NK-92 (cell line): ENCODE data around the gene MASP1.

Experiments used
- DNase-seq: peaks from one replicate; lab custom pipeline; 2025; ENCODE audit not compliant: unreplicated experiment; lab: John Stamatoyannopoulos, UW

The MASP1 gene

DNA sequence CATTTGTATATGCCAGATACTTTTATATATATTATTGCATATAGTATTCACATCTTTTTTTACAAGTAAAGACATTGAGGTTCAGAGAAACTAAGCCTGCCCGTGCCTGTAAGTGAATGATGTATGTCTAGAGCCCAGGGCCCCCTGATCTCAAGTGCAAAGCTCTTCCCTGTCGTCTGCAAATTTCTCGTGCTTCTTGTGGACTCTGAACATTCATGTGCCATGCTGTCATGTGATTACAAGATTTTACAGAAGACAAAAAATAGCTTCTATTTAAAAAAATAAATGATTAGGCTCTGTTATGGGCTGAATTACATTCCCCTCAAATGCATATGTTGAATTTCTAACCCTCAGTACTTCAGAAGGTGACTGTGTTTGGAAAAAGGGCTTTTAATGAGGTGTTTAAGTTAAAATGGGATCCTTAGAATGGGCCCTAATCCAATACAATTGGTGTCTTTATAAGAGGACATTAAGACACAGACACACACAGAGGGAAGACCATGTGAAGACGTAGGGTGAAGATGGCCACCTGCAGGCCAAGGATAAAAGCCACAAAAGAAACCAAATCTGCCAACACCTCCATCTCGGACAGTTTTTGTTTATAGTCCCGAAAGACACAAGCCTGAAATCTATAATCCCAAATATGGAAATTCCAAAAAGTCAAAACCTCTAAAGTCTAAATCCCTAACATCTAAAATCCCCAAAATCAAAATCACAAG is 3.9 kb upstream of the MASP1 start:
- no peak for DNase-seq

DNA sequence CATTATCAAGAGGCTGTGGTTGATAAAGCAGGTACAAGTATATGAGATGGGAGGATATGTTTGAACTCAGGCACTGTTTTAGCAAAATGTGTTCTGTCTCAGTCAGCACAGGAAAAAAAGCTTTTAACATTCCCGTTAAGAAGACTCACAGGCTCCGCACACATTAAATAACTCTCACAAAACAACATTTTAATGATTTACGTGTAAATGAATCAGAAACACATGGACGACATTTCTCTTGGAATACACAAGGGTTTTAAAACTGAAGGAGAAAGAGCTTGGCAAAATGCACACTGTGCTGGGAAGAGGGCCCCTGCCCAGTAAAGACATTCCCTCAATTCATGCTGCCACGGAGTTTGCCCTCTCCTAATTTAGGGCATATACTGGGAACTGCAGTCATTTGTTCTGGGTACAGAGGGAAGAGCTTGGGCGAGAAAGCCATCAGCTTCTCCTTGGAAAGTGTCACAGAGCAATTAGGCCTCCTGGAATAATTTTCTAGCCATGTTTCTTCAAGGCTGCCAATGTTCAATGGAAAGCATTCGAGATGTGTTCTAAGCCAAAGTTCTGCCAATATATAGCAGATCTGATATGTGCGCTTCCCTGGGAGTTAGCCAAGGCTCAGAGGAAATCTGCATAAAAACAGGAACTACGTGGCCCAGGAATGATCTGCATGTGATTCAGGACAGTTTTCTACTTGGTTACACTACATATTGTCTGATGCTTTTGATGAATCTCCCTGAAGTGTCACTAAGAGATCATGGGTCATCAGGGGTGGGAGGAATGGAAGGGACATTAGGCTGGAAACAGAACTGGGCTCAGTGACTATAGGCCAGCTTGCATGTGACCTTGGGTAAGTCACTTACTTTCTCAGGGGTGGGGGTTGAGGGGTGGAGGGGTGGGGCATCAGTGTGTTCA is 2.2 kb upstream of the MASP1 start:
- DNase-seq, result no peak

DNA sequence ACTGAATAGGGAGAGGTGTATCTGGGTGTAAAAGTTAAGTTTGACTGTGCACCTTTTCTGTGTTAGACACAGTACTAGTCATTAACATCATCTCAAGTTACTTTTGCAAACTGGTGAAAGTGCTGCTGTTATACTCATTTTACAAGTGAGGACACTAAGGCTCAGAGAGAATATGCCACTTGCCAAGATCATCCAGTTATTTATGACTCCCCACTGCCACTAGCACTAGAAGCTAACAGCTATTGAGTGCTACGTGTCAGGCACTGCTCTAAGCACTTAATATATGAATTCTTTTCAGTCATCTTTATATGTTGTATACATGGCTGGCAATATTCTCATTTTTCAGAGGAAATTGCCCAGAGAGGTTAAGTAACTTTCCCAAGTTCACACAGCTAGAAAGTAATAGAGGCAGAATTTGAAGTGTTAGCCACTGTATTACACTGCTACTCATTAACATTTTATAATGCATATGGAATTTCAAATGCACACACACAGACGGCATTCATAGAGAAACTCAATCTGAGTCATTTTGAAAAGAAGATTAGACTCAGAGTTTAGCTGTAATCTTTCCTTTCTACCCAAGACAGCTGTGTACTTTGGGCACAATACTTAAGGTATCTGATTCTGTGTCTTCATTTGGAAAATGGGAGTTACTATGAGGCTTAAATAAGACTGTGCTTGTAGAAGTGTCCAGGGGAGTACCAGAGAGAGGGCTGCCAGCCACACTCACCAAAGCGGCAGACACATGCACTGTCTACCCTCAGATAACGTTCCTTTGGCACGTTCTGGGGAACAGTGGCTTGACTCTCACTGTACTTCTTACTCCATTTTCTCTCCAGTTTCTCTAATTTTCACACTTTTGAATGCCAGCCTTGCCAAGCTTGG is 1.3 kb upstream of the MASP1 start:
- no peak for DNase-seq

DNA sequence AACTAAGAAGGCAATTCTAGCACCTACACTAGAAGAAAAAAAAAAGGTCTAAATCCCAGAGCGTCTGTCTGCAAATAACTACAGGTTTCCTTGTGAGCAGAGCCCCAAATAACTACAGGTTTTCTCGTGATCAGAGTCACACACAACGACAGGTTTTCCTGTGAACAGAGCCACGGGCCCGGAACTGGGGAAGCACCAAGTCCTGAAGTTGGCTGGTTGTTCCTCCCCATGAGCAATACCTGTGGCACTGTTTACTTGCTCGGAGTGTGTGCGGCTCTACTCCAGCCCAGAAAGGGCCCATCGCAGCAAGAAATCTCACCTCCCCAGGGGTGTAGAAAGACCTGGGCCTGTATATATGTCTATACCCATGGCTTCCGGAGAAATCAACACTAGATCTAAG is 644 bp upstream of the MASP1 start:
- DNase-seq, result no peak

DNA sequence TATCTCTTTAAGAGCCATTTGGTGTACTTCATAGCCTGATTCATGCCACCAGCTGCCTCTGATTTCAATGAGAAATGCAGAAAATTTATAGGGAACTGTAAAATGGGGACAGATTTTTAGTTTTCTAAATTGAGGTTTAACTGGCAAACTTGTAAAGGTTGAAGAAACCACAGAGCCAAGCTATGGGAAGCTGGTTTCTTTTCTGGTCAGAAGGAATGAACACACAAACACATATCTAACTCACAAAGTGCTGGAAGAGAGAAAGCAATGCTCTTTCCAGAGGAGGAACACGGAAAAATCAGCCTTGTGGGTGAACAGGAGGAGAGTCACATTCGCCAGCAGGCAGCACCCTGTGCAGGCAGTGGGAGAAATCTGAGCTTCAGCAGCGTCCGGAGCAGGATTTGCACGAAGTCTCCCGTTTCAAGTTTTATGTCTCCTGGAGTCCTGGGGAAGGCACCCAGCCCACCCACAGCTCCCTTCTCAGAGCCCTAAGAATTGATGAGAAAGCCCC is 481 bp downstream of the MASP1 start:
- no peak for DNase-seq

DNA sequence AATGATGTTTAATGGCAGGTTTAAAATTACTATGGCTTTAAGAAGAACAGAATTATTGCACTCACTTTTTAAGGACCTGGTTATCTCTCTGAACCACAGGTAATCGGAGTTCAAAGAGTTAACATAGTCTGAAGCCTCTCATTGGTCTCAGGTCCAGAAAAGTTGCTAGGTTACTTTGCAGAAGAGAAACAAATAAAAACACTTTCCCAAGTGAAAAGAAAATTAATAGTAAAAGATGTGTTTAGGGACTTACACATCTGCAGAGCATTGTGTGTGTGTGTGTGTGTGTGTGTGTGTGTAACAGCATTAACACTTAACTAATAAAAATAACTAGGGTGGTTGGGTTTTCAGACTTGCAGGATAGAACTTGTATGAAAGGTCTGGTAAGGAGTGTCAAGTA is 1.0 kb downstream of the MASP1 start:
- DNase-seq, result no peak

DNA sequence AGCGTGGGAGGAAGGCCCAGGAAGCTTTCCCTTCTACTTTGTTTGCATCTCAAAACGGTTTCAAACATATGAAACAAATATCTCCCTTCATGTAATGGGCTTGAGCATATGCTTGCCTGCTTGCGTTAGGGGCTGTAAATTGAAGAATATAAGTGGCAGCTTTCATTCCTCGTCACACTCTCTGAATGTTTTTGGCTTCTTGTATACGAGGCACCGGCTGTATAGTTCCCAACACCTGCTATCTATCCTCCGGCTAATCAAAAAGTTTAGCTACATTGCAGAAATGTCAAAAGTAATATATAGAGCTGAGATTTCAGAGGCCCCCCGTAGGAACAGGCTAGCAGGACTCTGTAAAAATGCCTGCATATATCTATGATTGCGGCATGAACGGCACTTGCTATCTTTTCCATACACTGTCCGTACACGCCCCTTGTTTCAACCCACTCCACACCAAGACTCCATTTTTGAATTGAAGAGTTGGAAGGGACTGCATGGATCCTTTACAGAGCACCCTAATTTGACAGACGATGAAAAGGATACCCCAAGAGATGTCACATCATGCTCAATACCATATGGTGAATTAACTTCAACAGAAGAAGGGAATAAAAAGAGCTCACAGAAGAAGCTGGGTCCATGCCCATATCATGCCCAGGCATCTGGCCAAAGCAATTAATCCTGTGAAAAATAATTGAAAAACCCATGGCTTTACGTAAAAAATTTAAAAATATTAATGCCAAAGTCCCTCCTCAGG is 2.5 kb downstream of the MASP1 start:
- no peak for DNase-seq

DNA sequence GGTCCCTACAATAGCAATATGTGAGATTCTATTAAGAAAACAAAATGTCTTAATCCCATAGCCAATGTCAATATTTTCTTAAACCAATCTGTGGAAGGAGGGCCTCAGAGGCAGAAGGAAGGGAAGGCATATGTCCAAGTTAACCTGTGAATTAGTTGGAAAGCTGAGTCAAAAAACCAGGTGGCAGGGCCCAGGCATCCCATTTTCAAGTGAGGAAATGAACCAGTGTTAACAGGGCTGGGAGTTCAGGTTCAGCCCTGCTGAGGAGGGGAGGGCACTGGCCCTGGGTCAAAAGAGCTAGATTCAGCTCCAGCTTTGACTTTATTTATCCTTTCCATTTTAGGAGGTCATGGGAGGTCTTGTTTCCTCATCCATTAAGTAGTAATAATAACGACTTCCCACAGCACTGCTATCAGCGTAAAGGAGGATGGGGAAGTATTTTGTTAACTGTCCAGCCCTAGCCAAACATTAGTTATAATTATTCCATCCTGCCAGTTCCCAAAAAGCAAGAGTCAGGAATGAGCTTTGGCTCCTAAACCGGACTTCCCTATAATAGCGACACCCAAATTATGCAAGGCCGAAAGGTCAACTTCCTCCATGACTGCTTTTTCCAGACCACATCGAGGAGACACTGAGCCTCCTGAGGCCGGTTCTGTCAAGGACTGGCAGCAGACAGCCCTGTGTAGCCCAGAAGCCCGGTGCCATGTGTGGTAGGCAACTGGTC is 3.2 kb downstream of the MASP1 start:
- no peak for DNase-seq

DNA sequence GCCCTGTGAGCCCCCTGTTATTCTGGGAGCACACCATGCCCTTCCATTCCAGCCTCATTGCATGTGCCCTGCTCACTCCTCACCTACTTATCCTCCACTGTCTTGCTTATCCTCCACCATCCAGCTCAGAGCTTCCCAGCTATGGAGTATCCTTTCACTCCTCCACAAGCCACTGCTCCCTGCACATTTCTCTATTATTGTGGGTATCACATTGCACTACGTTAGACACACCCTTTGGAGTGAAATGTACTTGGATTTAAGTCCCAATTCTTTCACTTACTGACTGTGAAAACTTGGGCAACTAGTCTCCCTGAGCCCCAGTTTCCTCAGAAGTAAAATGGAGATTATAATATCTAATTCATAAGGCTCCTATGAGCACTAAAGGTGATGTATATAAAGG is 4.3 kb downstream of the MASP1 start:
- DNase-seq, result no peak

DNA sequence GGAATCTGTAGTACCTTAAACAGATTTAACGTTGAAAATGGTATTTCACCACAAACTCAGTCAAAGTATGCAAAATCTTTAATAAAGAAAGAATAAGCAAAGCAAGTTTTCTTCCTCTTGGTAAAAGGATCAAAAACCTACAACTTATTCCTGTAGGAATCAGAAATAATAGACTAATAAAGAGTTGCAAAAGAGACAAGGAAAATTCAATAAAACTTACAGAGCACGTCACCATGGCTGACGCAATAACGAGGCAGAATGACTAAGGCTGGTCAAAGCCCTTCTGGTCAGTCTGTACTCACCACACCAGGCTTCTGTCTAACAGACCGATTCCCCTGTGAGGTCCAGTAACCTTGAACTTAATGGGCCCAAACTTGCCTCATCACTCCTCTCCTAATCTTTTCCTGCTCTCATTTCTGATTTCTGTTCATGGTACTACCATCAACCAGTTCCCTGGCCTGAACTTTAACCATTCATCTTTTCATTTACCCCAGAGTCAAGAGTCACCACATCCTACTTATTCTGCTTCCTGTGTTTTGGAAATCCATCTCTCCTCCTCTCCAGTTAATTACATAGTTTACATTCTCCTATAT is 5.0 kb downstream of the MASP1 start:
- no peak for DNase-seq

DNA sequence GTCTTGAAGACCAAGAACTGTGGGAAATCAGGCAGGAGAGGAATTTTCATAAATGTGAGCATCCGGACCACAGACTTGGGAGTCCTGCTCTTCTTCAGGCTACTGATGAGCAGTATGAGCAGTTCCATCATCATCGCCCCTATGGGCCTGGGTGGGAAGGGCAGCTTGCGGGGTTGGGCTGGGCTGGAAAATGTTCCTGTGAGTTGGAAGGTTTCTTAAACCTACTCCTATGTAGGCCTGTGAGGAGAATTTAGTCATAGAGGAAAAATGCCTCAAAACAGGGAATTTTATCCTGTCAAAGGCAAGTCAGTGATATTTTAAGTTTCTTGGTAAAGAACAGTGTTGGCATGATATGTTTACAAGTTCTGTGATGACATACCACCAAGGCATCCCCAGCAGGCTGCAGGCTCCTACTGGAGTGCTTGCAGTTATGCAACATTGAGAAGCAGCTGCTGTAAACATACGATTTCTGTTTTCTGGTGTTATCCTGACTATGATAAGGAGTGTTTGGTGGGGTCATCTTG is 10.3 kb downstream of the MASP1 start:
- DNase-seq, result no peak

DNA sequence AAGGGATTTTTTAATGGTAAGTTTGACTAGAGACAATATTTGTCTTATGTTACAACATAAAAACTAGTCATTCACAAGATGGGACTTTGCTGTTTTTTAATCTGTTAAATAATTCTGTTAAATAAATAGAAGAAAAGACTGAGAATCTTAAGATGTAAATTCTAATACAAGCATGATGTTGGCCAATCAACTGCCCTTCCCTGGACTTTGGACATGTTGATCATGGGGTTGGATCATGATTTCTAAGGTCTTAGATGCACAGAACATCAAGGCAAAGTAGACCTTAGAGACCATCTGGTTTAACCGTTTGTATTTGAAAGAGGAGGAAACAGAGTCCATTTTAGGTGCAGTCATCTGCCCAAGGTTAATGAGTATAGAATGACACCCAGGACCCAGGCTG is 10.9 kb downstream of the MASP1 start:
- DNase-seq, result no peak

DNA sequence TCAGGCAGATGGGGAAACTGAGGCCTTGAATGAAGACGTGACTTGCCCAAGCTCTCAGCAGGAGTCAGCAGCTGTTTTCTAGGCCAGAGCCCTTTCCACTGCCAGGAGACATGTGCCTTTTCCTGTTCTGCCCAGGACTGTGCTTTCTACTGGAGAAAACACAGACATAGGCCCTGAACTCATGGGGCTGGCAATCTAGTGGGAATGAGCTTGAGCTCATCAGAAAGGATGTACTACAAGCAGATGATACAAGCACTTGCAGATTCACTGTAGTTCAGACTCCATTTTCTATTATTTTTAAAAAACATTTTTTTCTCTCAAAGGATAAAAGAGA is 14.4 kb downstream of the MASP1 start:
- DNase-seq, result no peak

DNA sequence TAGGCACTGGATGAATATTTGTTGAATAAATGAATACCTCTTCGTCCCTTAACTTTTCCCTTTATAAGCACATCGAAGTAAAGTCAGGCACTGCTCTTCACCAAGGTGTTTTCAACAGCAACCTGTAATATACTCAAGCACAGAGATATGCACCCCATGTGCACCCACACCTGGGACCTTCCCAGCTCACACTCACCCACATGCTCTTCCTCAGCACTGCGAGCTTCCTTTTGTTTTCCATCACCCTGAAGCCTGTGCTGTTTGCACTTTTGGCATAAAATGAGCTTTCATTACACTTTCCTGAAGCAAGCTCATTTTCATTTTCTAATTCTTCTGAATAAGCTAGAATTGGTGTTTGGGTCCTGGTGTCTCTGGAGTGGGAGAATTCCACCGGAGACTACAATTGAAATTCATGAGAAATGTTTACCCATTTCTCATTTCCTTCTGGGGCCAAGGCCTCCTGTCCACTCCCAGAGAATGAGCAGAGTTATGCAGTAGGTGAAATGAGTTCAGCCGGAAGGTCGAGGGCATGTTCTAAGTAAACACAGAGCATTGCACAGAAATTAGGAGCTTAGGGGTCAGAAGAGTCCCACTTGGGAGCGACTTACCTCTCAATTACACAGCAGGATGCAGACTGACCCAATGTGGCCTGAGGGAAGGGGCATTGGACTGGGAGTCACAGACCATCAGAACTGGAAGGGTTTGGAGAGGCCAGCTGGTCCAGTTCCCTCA is 15.0 kb downstream of the MASP1 start:
- no peak for DNase-seq

DNA sequence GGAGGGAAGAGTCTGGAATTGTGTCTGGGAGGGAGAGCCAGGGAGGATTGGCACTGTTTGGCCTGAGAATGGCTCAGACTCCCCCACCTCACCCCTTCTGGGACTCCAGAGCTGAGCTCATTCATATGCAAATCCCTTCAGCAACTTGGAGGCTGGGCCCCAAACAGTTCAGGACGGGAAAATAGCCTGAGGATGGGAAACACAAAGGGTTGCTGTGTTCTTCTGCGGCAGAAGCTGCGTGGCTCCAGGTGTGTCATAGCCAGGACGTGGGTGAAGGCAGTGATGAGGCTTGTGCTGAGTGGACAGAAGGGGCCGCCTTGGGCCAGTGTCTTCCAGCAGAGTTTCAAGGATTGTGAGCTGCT is 16.6 kb downstream of the MASP1 start:
- DNase-seq, result no peak

DNA sequence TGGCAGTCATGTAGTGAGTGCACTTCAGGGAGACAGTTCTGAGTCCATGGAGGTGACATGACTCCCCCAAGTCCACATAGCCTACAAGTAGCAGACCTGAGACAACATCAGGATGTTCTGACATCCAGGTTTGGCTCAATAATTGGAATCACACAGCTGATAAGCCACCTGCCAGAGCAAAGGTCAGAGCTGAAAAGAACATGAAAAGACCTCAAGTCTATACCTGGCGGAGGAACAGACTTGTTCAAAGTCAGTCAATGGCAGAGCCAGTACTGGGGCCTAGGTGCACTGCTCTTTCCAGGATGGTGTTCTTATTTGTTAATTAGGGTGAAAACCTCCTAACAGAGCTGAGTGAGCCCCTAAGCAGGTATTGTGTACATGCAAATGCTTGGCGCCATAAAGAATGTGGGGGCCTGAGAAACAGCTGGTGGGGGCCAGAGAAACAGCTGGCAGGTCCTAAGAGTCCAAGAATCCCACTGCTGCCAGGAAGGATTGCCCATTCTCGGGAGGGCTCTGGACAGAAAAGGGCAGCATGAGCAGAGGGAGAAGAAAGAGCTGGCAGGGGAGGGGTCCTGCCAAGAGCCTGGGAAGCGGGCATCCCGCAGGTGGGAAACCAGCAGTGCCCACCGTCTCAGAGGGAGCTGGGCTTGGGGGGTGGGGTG is 17.1 kb downstream of the MASP1 start:
- DNase-seq, result no peak

DNA sequence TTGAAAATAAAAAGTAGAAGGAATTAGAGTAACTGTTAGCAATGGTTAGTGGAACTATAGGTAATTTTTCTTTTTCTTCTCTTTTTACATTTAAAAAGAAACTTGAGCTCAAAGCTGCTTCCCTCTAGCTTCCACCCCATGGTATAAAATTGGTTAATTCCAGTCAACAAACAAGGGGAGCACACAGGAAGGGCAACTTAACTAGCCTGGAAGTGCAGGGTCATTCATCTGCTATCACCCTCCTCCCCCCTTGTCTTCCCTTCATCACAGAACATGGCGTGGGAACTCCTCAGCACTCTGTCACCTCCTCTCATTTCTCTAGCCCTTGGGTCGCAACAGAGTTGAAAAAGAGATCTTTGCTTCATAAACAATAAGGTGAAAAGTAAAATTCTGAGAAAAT is 20.0 kb downstream of the MASP1 start:
- DNase-seq, result no peak

DNA sequence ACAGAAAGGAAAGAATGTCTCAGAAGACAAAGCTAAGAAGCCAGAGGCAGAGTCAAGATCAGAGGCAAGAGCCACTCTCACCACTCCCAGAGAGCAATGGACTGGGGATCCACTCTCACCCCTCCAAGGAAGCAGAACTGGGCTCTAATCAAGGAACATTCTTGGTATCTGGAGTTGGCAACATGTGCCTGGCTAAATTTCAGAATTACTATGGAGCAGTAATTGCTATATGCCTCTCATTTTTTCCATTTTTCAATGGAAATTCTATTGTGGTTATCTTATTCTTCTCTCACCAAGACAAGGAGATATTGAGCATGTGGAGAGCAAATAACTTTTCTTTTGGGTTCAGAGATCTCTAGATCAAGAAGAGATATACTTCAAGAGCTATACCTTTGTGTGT is 22.1 kb downstream of the MASP1 start:
- DNase-seq, result no peak
